A549 (cell line): ENCODE data around the gene SLAIN2. TPM values are rescaled to one million over a fixed set of nuclear protein-coding genes. Genes with fewer than 3 reads are reported as not detected.

Experiments used
- polyA plus RNA-seq, 4 experiments: library from polyadenylated mRNA; depleted of rRNA in 3 of 4; stranded (reverse); fragments of >200 nt; fragmentation: RNase III in 1 of 4; extraction: RNeasy Plus Mini Kit Qiagen cat#74134 plus additional on column Dnase treatment in 1 of 4; gene quantifications; 2 replicates in 3 of 4; 3 replicates in 1 of 4; pipeline ENCODE4 v1.2.3, GENCODE V29; 2011 to 2017

SLAIN2 gene
- polyA plus RNA-seq, 2 of the 4 experiments (the other 2 are of a cell fraction): 14.4 to 14.6 TPM

Other genes with a start within 250 kb of the SLAIN2 start
- gene TXK, start 207.3 kb upstream of the SLAIN2 start, polyA plus RNA-seq (2011; rRNA removed): 0.13 and 0.14 TPM in 2 replicates
- gene TXK, start 207.3 kb upstream of the SLAIN2 start, polyA plus RNA-seq (2017; fragmentation: RNase III; extraction: RNeasy Plus Mini Kit Qiagen cat#74134 plus additional on column Dnase treatment): 0.06 to 0.22 TPM (median 0.13 TPM) in 3 replicates
- 1.2 and 1.3 TPM in 2 replicates for gene TEC, start 71.7 kb upstream of the SLAIN2 start, polyA plus RNA-seq (2011; rRNA removed)
- 1.4 to 1.9 TPM (median 1.6 TPM) in 3 replicates for gene TEC, start 71.7 kb upstream of the SLAIN2 start, polyA plus RNA-seq (2017; fragmentation: RNase III; extraction: RNeasy Plus Mini Kit Qiagen cat#74134 plus additional on column Dnase treatment)
- gene SLC10A4, start 141.8 kb downstream of the SLAIN2 start, polyA plus RNA-seq (2011; rRNA removed): 7.6 and 8.6 TPM in 2 replicates
- 4.3 to 5.6 TPM (median 5.0 TPM) in 3 replicates for gene SLC10A4, start 141.8 kb downstream of the SLAIN2 start, polyA plus RNA-seq (2017; fragmentation: RNase III; extraction: RNeasy Plus Mini Kit Qiagen cat#74134 plus additional on column Dnase treatment)
- gene ZAR1, start 148.7 kb downstream of the SLAIN2 start, polyA plus RNA-seq (2011; rRNA removed): 0.05 TPM in 1 of 2 replicates, not detected in the other
- gene ZAR1, start 148.7 kb downstream of the SLAIN2 start, polyA plus RNA-seq (2017; fragmentation: RNase III; extraction: RNeasy Plus Mini Kit Qiagen cat#74134 plus additional on column Dnase treatment): 0.08 TPM in 1 of 3 replicates, not detected in the others